Activated B cell treated with CpG ODN at 0.5 μM for 24 hours (primary cell): ENCODE measurements around the gene TBC1D17. TPM values are rescaled to one million over a fixed set of nuclear protein-coding genes. Genes with fewer than 3 reads are reported as not detected.

Experiments used
- ATAC-seq: fragments of 200-7000 bp; cut with Tn5 transposase; one replicate; pipeline ENCODE4 v1.10.0; 2021; ENCODE audit warnings: low read depth, mild to moderate bottlenecking, moderate library complexity
- CTCF ChIA-PET: fragments of 350-600 bp; sonication (Branson Sonifier 250); formaldehyde crosslinking; loops from one replicate; lab custom pipeline; 2021; ENCODE audit warnings: antibody characterized with exemption; lab: Charles Lee
- POLR2A ChIA-PET: fragments of 350-600 bp; sonication (Branson Sonifier 250); formaldehyde crosslinking; loops from one replicate; lab custom pipeline; 2021; ENCODE audit warnings: antibody characterized with exemption; lab: Charles Lee
- DNase-seq: peaks from one replicate; pipeline ENCODE4 v3.0.0; 2022
- H3K27ac Mint-ChIP-seq: one replicate; pipeline ENCODE4 v1.8.0; 2020; ENCODE audit warnings: mixed read lengths
- H3K27me3 Mint-ChIP-seq: one replicate; pipeline ENCODE4 v1.8.0; 2021; ENCODE audit warnings: mixed read lengths
- H3K36me3 Mint-ChIP-seq: one replicate; pipeline ENCODE4 v1.8.0; 2021; ENCODE audit warnings: low read depth, mixed read lengths
- H3K4me1 Mint-ChIP-seq: one replicate; pipeline ENCODE4 v1.8.0; 2021; ENCODE audit warnings: mixed read lengths
- H3K4me3 Mint-ChIP-seq: one replicate; pipeline ENCODE4 v1.8.0; 2020; ENCODE audit warnings: mild to moderate bottlenecking, mixed read lengths
- H3K9me3 Mint-ChIP-seq: one replicate; pipeline ENCODE4 v1.8.0; 2020; ENCODE audit warnings: mixed read lengths
- intact Hi-C: fragments of 100-400 bp; cut with micrococcal nuclease; formaldehyde crosslinking; loops from one replicate; pipeline ENCODE4 v1.15.1; 2024
- total RNA-seq: library from RNA; stranded (reverse); gene quantifications from 2 replicates; pipeline ENCODE4 v1.2.3, GENCODE V29; 2022
- TF ChIP-seq, protein P1 (sequence below): fragments of 200-600 bp; IDR thresholded peaks from one replicate; pipeline ENCODE4 v1.8.0; 2022; ENCODE audit warnings: antibody characterized with exemption, mild to moderate bottlenecking

Gene TBC1D17
- total RNA-seq, 1 donor from 2014 or later, result 57.0 TPM

GRCh38 chr19:49837425-49837824, 40.1 kb upstream of the TBC1D17 start:
- Mint-ChIP-seq H3K27me3 (no peaks in the 10 kb centered on the region), H3K4me1 (peaks cover 5% of the 10 kb centered on the region), H3K27ac (no peak overlapping the region), H3K4me3 (no peak overlapping the region), H3K9me3 (no peaks in the 10 kb centered on the region), H3K36me3 (peaks cover 75% of the 10 kb centered on the region)
- ChIA-PET POLR2A (interaction anchor here (0.5 to 0.8 kb wide), 2 partner anchors 16 to 18 kb away, joined by 3 to 4 read pairs; no protein-coding TSS in a partner anchor), CTCF (no interaction called here)
- ATAC-seq, result no peak
- intact Hi-C loops, result no loop called here
- TF ChIP-seq, protein P1, sequence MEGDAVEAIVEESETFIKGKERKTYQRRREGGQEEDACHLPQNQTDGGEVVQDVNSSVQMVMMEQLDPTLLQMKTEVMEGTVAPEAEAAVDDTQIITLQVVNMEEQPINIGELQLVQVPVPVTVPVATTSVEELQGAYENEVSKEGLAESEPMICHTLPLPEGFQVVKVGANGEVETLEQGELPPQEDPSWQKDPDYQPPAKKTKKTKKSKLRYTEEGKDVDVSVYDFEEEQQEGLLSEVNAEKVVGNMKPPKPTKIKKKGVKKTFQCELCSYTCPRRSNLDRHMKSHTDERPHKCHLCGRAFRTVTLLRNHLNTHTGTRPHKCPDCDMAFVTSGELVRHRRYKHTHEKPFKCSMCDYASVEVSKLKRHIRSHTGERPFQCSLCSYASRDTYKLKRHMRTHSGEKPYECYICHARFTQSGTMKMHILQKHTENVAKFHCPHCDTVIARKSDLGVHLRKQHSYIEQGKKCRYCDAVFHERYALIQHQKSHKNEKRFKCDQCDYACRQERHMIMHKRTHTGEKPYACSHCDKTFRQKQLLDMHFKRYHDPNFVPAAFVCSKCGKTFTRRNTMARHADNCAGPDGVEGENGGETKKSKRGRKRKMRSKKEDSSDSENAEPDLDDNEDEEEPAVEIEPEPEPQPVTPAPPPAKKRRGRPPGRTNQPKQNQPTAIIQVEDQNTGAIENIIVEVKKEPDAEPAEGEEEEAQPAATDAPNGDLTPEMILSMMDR, result no peak
- DNase-seq, result no peak

- Mint-ChIP-seq H3K4me3 (no peak overlapping the region), H3K27me3 (no peaks in the 10 kb centered on the region), H3K4me1 (peaks cover 18% of the 10 kb centered on the region), H3K9me3 (no peaks in the 10 kb centered on the region), H3K27ac (no peak overlapping the region), H3K36me3 (peaks cover 59% of the 10 kb centered on the region)
- ATAC-seq (no peak), DNase-seq (no peak)
- intact Hi-C loops, result no loop called here
- TF ChIP-seq, protein P1, result no peak
- POLR2A ChIA-PET, result interaction anchor here (1.4 kb wide), 1 partner anchor 12 kb away, joined by 3 read pairs; the partner anchor contains the start of gene PTOV1
- CTCF ChIA-PET, result no interaction called here
Observed at GRCh38 chr19:49838885-49839588, 38.5 kb upstream of the TBC1D17 start.

DNA sequence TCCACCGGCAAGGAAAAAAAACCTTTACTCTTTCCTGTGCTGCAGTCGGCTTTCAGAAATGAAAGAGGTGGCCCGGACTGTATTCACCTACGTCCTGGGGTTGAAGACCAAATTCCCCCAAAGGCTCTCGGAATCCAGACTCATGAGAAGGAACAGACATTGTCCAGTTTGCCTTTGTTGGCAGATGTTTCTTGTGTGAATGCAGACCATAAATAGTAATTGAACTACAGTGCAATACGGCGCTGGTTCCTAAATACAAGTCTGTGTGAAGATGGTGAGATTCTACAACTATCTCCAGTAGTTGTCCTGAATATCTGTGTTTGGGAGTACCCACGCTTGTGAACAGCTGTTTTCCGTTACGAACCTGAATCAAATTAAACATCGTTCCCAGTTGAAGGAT, 37.8 kb upstream of the TBC1D17 start:
- Mint-ChIP-seq H3K27ac (no peak overlapping the region), H3K36me3 (peaks cover 55% of the 10 kb centered on the region), H3K9me3 (no peaks in the 10 kb centered on the region), H3K4me3 (no peak overlapping the region), H3K27me3 (no peaks in the 10 kb centered on the region), H3K4me1 (peaks cover 25% of the 10 kb centered on the region)
- CTCF ChIA-PET, result no interaction called here
- POLR2A ChIA-PET, result interaction anchor here (0.6 to 1.4 kb wide), 2 partner anchors 11 to 17 kb away, joined by 3 read pairs; partner anchors contain the start of gene PTOV1
- ATAC-seq (no peak), DNase-seq (no peak)
- intact Hi-C loops, result no loop called here
- TF ChIP-seq, protein P1, result no peak

GRCh38 chr19:49840321-49840720, 37.2 kb upstream of the TBC1D17 start:
- intact Hi-C loops, result no loop called here
- Mint-ChIP-seq H3K27ac (peak overlapping the region; percentile 59), H3K4me3 (no peak overlapping the region), H3K4me1 (peaks cover 31% of the 10 kb centered on the region), H3K27me3 (no peaks in the 10 kb centered on the region), H3K9me3 (no peaks in the 10 kb centered on the region), H3K36me3 (peaks cover 49% of the 10 kb centered on the region)
- no peak for ATAC-seq
- ChIA-PET CTCF (no interaction called here), POLR2A (interaction anchor here (0.6 kb wide), 1 partner anchor 18 kb away, joined by 3 read pairs; no protein-coding TSS in a partner anchor)
- TF ChIP-seq, protein P1, result no peak
- no peak for DNase-seq

- Mint-ChIP-seq H3K9me3 (no peaks in the 10 kb centered on the region), H3K4me3 (no peak overlapping the region), H3K27me3 (no peaks in the 10 kb centered on the region), H3K36me3 (peaks cover 47% of the 10 kb centered on the region), H3K4me1 (peaks cover 34% of the 10 kb centered on the region), H3K27ac (peak overlapping the region; percentile 59)
- ATAC-seq, result no peak
- POLR2A ChIA-PET, result no interaction called here
- TF ChIP-seq, protein P1, result no peak
- DNase-seq, result no peak
- intact Hi-C loops, result no loop called here
- CTCF ChIA-PET, result no interaction called here
Observed at GRCh38 chr19:49840736-49841249, 36.7 kb upstream of the TBC1D17 start.
